ENCODE data around the gene SNRK. TPM values are rescaled to one million over a fixed set of nuclear protein-coding genes. Genes with fewer than 3 reads are reported as not detected.

Gene SNRK
- total RNA-seq, 2 experiments from 2014 or later, result 55.5 to 55.7 TPM

DNA sequence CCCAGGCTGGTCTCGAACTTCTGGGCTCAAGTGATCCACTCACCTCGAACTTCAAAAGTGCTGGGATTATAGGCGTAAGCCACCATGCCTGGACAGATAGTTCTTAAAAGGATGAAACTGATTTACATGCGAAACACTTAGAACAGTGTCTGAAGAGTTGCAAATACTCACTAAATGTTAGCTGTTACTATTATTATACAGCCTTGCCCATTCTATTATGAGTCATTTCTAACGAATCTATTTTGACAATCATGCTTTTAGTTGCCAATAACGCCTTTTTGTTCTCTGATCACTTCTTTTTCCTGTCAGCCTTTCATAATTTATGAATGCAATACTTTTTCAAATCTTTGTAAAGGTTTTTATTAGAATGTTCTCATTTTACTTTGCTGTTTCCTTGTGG, 112.7 kb downstream of the SNRK start:
- H3K4me3 Mint-ChIP-seq, result no peak overlapping the region
- H3K27ac Mint-ChIP-seq, result no peak overlapping the region
- ChIA-PET CTCF (no interaction called here), POLR2A (no interaction called here)
- peaks cover 3% of the 10 kb centered on the region for H3K36me3 Mint-ChIP-seq (ENCODE audit: low read depth)
- peaks cover 2% of the 10 kb centered on the region for H3K27me3 Mint-ChIP-seq (ENCODE audit: low read depth)
- DNase-seq (no peak), ATAC-seq (no peak)
- H3K9me3 Mint-ChIP-seq (ENCODE audit: insufficient read depth), result no peaks in the 10 kb centered on the region
- peaks cover 5% of the 10 kb centered on the region for H3K4me1 Mint-ChIP-seq (ENCODE audit: low read depth)

DNA sequence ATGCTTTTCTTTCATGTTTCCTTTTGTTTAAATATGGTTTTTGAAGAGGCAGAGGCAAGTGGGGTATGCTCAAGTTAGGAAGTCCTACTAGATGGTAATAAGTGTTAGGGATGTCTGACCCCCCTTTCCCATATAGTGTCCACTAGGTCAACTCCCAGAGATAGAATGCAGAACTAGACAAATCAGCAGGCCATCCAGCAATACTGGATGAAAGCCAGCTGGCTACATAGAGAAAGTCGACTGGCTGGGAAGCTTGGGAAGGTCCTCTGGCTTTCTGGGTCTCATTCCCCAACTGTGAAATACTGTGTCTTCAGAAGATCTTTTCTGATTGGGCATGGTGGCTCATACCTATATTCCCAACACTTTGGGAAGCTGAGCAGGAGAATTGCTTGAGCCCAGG, 113.8 kb downstream of the SNRK start:
- no peak for ATAC-seq
- Mint-ChIP-seq H3K9me3 (ENCODE audit: insufficient read depth) (no peaks in the 10 kb centered on the region), H3K27me3 (ENCODE audit: low read depth) (peaks cover 2% of the 10 kb centered on the region), H3K4me1 (ENCODE audit: low read depth) (peaks cover 6% of the 10 kb centered on the region), H3K4me3 (no peak overlapping the region), H3K36me3 (ENCODE audit: low read depth) (peaks cover 3% of the 10 kb centered on the region), H3K27ac (no peak overlapping the region)
- ChIA-PET CTCF (no interaction called here), POLR2A (no interaction called here)
- no peak for DNase-seq

Other genes with a start within 250 kb of the SNRK start
- gene POMGNT2, start 180.5 kb upstream of the SNRK start, total RNA-seq, result 1 to 10 TPM; 8.7 to 9.7 TPM

Data from activated CD8-positive, alpha-beta T cell treated with anti-CD3 and anti-CD28 coated beads, Interleukin-2, amount 10 ng/mL, durations not matched to agents 7 days and 5 days (primary cell).